ENCODE measurements around the gene WNT3A.
A peak's percentile ranks its signal among the peaks of the same experiment; 100 is the strongest.
"Not testable (repeated sequence)": the region's sequence is repeated elsewhere in the genome, so short reads cannot be mapped to it uniquely, and the experiment has no call there.

The WNT3A gene

DNA sequence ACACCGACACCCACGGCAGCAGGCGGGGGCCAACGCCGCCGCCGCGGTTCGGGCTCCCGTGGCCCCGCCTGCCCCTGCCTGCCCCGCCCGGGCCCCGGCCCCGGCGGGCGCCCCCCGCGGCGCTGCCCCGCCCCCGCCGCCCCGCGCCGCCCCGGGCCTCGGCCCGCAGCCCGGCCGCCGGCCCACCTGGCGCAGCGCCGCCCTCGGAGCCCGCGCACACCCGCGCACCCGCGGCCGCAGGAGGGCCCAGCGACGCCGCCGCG is at the start of gene WNT3A:
WNT3A (plus strand) TSS at position 213 of the 263 bp plus-strand sequence. CDS start 131 bp downstream, outside the sequence.
- no peak for FAIRE-seq

DNA sequence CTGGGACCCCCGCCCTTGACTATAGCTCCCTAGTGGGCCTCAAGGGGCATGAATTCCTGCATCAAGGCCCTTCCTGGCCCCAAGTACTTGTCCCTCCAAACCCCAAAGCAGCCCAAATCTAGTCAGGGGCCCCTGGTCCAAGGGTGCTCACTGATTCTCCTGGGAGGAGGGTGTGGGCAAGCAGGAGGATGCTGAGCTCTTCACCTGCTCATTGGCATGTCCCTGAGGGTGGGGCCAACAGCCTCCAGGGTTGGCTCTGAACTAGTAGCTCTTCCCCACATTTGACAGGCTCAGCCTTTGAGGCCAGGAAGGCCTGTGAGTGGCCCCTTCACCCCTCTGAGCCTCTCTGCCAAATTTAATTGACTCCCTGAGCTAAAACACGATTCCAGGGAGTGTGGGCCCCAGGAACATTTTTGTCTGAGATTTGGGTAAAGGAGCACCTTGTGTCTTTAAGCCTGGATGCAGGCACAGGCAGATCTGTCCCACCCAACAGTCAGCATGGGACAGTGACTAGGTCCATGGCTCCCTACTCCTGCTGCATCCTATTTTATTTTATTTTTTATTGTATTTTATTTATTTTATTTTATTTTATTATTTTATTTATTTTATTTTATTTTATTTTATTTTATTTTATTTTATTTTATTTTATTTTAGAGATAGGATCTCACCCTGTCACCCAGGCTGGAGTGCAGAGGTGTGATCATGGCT is 48.0 kb upstream of the WNT3A start:
- FAIRE-seq = no peak

- FAIRE-seq = no peak
Measured at GRCh38 chr1:227959325-227959860, 47.4 kb upstream of the WNT3A start.

DNA sequence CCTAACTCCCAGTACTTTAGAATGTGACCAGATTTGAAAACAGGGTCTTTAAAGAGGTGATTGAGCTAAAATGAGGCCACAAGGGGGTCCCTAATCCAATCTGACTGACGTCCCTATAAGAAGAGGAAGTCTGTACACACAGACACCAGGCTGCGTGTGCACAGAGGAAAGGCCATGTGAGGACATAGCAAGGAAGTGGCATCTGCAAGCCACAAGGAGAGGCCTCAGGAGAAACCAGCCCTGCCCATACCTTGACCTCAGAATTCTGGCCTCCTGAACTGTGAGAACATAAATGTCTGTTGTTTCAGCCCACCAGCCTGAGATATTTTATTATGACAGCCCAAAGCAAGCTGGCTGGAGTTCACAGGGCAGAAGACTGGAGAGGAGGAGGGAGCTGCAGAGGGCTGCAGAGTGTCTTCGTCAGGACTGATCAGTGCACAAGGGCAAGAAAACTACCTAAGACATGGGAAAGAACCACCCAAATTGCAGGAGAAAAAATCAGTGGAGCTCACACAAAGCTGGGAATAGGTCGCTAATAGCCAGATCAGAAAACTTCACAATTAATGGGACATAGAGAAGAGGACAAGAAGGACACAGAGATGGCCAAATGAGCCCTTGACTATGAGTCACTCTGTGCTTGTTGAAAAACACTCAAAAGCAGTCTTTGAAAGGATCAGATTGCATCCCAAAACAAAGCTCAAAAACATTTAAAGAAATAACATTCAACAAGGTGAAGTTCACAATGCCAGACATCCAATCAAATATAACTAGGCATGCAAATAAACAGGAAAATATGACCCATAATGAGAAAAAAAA is 44.9 kb upstream of the WNT3A start:
- peak; percentile 32 for FAIRE-seq

GRCh38 chr1:227966733-227967132 is 40.1 kb upstream of the WNT3A start:
- not testable (repeated sequence) for FAIRE-seq

- FAIRE-seq = not testable (repeated sequence)
Measured at GRCh38 chr1:227967815-227968214, 39.0 kb upstream of the WNT3A start.

DNA sequence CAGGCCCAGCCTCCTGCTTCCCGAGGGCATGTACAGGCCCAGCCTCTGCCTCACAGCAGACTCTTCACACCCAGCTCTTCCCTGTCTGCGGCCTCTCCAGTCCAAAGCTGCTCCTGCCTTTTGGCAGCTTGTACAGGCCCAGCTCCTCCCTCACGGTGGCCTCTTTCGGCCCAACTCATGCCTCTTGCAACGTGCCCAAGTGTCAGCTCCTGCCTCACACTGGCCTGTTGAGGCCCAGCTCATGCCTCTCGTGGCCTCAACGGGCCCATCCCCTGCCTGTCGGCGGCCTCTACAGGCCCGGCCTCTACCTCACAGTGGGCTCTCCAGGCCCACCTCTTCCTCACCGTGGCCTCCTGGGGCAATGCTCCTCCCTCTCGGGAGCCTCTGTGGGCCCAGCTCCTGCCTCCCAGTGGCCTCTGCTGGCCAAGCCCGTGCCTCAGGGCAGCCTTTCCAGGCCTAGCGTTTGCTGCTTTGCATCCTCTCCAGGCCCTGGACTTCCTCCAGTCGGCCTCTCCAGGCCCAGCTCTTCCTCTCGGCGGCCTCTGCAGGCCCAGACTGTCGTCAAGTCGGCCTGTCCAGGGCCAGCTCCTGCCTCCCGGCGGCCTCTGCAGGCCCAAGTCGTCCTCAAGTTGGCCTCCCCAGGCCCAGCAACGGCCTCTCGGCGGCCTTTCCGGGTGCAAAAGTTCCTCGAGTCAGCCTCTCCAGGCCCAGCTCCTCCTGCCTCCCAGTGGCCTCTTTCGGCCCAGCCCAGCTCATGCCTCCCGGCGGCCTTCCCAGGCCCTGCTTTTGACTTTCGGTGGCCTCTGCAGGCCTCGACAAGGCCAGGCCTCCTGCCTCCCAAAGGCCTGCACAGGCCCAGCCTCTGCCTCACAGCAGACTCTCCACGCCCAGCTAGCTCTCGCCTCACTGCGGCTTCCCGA is 36.5 kb upstream of the WNT3A start:
- FAIRE-seq = not testable (repeated sequence)

GRCh38 chr1:227971216-227971615 is 35.6 kb upstream of the WNT3A start:
- FAIRE-seq = not testable (repeated sequence)

DNA sequence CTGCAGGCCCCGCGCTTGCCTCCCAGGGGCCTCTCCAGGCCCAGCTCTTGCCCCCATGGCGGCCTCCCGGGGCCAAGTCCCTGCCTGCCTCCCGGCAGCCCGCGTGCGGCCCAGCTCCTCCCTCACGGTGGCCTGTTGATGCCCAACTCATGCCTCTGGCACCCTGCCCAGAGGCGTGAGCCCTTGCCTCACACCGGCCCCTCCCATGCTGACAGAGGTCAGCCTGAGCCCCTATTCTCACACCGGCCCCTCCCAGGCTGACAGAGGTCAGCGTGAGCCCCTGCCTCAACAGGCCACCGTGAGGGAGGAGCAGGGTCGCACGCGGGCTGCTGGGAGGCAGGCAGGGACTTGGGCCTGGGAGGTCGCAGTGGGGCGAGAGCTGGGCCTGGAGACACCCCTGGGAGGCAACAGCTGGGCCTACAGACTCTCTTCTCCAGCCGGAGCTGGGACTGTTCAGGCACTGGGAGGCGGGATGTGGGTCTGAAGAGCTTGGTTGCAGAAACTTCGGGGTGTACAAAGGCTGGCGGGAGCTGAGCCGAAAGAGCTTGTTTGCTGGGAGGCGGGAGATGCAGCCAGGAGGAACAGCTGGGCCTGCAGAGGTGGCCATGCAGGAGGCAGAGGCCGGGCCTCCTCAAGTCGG is 35.0 kb upstream of the WNT3A start:
- FAIRE-seq = not testable (repeated sequence)

DNA sequence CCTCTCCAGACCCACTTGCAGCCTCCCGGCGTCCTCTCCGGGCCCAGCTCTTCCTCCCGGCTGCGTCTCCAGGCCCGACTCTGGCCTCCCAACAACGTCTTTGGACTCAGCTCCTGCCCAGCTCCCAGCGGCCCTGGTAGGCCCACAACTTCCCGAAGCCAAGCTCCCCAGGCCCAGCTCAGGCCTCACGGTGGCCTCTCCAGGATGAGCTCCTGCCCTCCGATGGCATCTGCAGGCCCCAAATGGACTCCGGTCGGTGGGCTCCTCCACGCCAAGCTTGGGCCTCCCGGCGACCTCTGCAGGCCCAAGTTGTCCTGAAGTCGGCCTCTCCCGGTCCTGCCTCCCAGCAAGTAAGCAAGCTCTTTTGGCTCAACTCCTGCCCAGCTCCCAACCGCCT is 34.5 kb upstream of the WNT3A start:
- FAIRE-seq = not testable (repeated sequence)

- FAIRE-seq = not testable (repeated sequence)
Measured at GRCh38 chr1:227972843-227973374, 33.9 kb upstream of the WNT3A start.

DNA sequence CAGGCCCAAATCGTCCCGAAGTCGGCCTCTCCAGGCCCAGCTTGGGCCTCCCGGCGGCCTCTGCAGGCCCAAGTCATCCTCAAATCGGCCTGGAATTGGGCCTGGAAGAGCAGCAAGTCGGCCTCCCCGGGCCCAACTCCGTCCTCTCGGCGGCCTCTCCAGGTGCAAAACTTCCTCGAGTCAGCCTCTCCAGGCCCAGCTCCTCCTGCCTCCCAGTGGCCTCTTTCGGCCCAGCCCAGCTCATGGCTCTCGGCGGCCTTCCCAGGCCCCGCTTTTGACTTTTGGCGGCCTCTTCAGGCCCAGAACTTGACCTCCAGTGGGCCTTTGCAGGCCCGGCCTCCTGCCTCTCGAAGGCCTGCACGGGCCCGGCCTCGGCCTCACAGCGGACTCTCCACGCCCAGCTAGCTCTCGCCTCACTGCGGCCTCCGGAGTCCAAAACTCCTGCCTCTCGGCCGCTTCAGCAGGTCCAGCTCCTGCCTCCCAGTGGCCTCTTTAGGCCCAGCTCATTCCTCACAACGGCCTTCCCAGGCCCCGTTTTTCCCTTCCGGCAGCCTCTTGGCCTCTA is 33.0 kb upstream of the WNT3A start:
- not testable (repeated sequence) for FAIRE-seq

GRCh38 chr1:227975583-227976283 is 31.1 kb upstream of the WNT3A start:
- not testable (repeated sequence) for FAIRE-seq

- peak; percentile 66 for FAIRE-seq
Measured at GRCh38 chr1:227987181-227987580, 19.6 kb upstream of the WNT3A start.

GRCh38 chr1:227994632-227995300 is 12.0 kb upstream of the WNT3A start:
- no peak for FAIRE-seq

- FAIRE-seq = no peak
Measured at GRCh38 chr1:227996187-227996950, 10.4 kb upstream of the WNT3A start.

- FAIRE-seq = no peak
Measured at GRCh38 chr1:227998374-227999055, 8.3 kb upstream of the WNT3A start.

DNA sequence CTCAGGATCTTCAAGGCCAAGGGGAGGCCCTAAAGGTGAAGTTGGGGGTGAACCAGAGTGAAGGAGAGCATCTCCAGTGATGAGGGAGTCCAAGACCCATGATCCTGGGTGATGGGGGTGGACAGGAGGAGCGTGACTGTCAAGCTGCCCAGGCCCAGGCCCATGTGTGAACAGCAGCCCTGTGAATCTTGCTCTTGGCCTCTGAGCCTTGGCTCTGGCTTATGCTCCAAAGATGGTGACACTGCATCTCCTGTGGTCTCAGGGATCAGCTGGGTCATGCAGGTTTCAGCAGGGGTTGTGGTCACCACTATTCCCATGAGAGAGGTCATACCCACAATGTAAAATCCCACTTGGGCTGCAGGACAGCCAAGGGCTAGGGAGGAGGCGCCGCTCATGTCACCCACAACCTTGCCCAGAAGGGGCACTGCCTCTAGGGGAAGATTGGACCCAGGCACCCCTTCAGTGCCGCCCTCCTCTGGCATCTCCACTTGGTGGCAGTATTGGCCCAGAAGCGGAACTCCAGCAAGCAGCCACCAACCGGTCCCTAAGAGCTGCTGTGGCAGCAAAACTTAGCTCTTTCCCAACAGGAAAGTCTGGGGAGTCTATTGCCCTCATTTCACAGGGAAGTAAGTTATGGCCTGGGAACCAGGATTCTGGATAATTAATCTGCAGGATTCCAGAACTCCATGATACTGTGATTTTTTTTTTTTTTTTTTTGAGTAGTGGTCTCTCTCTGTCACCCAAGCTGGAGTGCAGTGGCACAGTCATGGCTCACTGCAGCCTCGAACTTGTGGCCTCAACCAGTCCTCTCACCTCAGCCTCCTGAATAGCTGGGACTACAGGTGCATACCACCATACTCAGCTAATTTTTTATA is 7.5 kb upstream of the WNT3A start:
- peak; percentile 76 for FAIRE-seq

Measured in TTC549 (cell line).